HepG2 (cell line): ENCODE data around the gene IGFALS.

Experiments
- ARNT ChIP-seq: fragments of 450-650 bp; IDR thresholded peaks from 2 replicates; pipeline ENCODE4 v1.6.1; 2017
- FOXO4 ChIP-seq: sonication (generic); formaldehyde crosslinking; conservative IDR thresholded peaks from 2 replicates; pipeline ENCODE4 v1.8.1; 2023; ENCODE audit warnings: missing genetic modification reagents
- KAT8 ChIP-seq: IDR thresholded peaks from 2 replicates; pipeline ENCODE4 v1.6.1; 2016; ENCODE audit warnings: missing genetic modification reagents, missing compliant biosample characterization

GRCh38 chr16:1785846-1786170 is 7.7 kb downstream of the IGFALS start:
- TF ChIP-seq FOXO4 (CRISPR knock-in tag) (no peak), KAT8 (CRISPR knock-in tag) (no peak), ARNT (no peak)
